HG03196 (cell line): ENCODE data around the gene SF3B3.
"Not testable (repeated sequence)": the region's sequence is repeated elsewhere in the genome, so short reads cannot be mapped to it uniquely, and the experiment has no call there.

ENCODE experiments used
- ATAC-seq: cut with Tn5 transposase; IDR thresholded peaks from one replicate; pipeline ENCODE4 v1.9.1; 2021; ENCODE audit not compliant: unreplicated experiment

Gene SF3B3

GRCh38 chr16:70611785-70612303 lies 88.2 kb downstream of the SF3B3 start:
- no peak for ATAC-seq

DNA sequence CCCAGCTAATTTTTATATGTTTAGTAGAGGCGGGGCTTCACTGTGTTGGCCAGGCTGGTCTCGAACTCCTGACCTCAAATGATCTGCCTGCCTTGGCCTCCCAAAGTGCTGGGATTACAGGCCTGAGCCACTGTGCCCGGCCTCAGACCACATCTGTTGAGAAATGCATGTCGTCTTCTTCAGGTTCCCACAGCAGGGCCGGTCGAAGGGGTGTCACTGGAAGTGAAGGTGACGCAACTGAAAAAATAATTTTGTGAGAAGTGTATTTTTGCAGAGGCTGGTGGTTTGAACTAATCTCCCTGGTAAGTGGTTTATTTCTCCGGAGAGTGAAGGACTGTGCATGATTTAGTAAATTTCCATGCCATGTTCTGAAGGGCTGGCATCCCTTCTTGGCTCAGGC lies 89.3 kb downstream of the SF3B3 start:
- ATAC-seq = no peak

DNA sequence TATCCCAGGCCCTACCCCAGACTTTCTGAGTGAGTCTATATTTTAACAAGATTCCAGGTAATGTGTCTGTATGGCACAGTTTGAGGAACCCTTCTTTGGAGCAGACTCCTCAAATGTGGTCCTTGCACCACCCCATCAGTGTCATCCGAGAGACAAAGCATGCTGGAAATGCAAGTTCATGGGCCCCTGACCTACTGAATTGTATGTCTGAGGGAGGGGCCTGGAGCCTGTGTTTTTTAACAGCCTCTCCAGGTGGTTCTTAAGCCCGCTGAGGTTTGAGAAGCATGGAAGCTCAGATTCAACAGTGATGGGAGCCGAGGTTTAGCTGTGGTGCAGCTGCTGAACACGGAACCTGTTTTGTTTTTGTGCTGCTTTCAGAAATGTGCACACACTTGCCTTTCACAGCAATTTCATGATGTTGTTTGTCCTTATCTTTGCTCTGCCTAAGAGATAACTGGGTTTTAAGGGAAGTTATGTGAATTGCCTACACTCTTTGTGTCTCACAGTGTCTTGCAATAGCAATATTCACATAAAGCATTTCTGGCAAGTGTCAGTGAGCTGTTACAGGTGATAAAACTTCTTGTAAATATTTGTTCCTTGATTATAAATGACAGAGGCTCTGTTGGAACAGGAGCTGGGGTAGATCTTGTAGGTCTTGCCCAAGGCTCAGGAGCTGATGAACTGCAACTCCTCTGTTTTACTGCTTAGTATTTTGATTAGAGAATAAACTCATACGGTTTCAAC lies 90.8 kb downstream of the SF3B3 start:
- ATAC-seq = no peak

GRCh38 chr16:70615945-70616344 lies 92.3 kb downstream of the SF3B3 start:
- no peak for ATAC-seq

DNA sequence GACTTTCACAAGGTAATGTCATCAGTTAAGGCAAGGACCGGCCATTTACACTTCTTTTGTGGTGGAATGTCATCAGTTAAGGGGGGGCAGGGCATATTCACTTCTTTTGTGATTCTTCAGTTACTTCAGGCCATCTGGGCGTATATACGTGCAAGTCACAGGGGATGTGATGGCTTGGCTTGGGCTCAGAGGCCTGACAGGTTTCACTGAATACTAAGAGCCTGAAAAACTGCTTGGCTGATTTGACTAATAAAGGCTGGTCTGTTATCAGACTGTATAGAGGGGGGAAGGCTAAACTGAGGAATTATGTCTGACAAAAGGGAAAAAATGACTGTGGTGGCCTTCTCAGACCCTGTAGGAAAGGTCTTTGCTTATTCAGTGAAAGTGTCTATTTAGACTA lies 98.2 kb downstream of the SF3B3 start:
- not testable (repeated sequence) for ATAC-seq
